HL-60/S4 treated with retinoic acid at 250 ng/mL for 4 days and 3 days (cell line): ENCODE measurements around the gene DDR1.

ENCODE experiments used
- in situ Hi-C: fragments of 300-500 bp; cut with MboI; formaldehyde crosslinking; loops from 2 replicates; pipeline ENCODE4 v1.7.0; 2022; ENCODE audit warnings: low sequenced_read_pairs

The DDR1 gene

GRCh38 chr6:30893001-30893591 is 8.8 kb downstream of the DDR1 start:
- in situ Hi-C loops, result no loop called here

- in situ Hi-C loops, result no loop called here
Observed at GRCh38 chr6:30893666-30894065, 9.3 kb downstream of the DDR1 start.

GRCh38 chr6:30894381-30894780 is 10.1 kb downstream of the DDR1 start:
- in situ Hi-C loops, result no loop called here

GRCh38 chr6:30894935-30895334 is 10.6 kb downstream of the DDR1 start:
- in situ Hi-C loops, result no loop called here

- in situ Hi-C loops, result no loop called here
Observed at GRCh38 chr6:30895343-30895742, 11.0 kb downstream of the DDR1 start.

- in situ Hi-C loops, result no loop called here
Observed at GRCh38 chr6:30896541-30896940, 12.2 kb downstream of the DDR1 start.

- in situ Hi-C loops, result no loop called here
Observed at GRCh38 chr6:30897882-30898281, 13.6 kb downstream of the DDR1 start.

- in situ Hi-C loops, result no loop called here
Observed at GRCh38 chr6:30898750-30899360, 14.5 kb downstream of the DDR1 start.

- in situ Hi-C loops, result loop anchor here (25.0 kb wide), 1 partner anchor 186 kb away; no protein-coding TSS in a partner anchor
Observed at GRCh38 chr6:30900863-30901417, 16.6 kb downstream of the DDR1 start.

- in situ Hi-C loops, result loop anchor here (25.0 kb wide), 1 partner anchor 186 kb away; no protein-coding TSS in a partner anchor
Observed at GRCh38 chr6:30901436-30901835, 17.1 kb downstream of the DDR1 start.

GRCh38 chr6:30902196-30902595 is 17.9 kb downstream of the DDR1 start:
- in situ Hi-C loops, result loop anchor here (25.0 kb wide), 1 partner anchor 185 kb away; no protein-coding TSS in a partner anchor

- in situ Hi-C loops, result loop anchor here (25.0 kb wide), 1 partner anchor 185 kb away; no protein-coding TSS in a partner anchor
Observed at GRCh38 chr6:30902709-30903108, 18.4 kb downstream of the DDR1 start.

GRCh38 chr6:30903236-30903635 is 18.9 kb downstream of the DDR1 start:
- in situ Hi-C loops, result loop anchor here (25.0 kb wide), 1 partner anchor 184 kb away; no protein-coding TSS in a partner anchor

GRCh38 chr6:30907290-30907757 is 23.0 kb downstream of the DDR1 start:
- in situ Hi-C loops, result loop anchor here (25.0 kb wide), 1 partner anchor 180 kb away; no protein-coding TSS in a partner anchor

GRCh38 chr6:30907758-30908591 is 23.7 kb downstream of the DDR1 start, which contains the start of gene GTF2H4:
TSS of gene GTF2H4 (plus strand) at chr6:30908207.
- in situ Hi-C loops, result loop anchor here (25.0 kb wide), 1 partner anchor 179 kb away; no protein-coding TSS in a partner anchor

GRCh38 chr6:30908700-30909099 is 24.4 kb downstream of the DDR1 start:
- in situ Hi-C loops, result loop anchor here (25.0 kb wide), 1 partner anchor 179 kb away; no protein-coding TSS in a partner anchor

GRCh38 chr6:30910473-30910872 is 26.2 kb downstream of the DDR1 start:
- in situ Hi-C loops, result loop anchor here (25.0 kb wide), 1 partner anchor 177 kb away; no protein-coding TSS in a partner anchor

GRCh38 chr6:30912746-30913520 is 28.6 kb downstream of the DDR1 start:
- in situ Hi-C loops, result loop anchor here (25.0 kb wide), 1 partner anchor 174 kb away; no protein-coding TSS in a partner anchor

GRCh38 chr6:30913721-30914075 is 29.4 kb downstream of the DDR1 start:
- in situ Hi-C loops, result loop anchor here (25.0 kb wide), 1 partner anchor 174 kb away; no protein-coding TSS in a partner anchor
